GM12878 (cell line): ENCODE results near the gene CNPY1. TPM values are rescaled to one million over a fixed set of nuclear protein-coding genes. Genes with fewer than 3 reads are reported as not detected.

ENCODE experiments used
- ATAC-seq: fragments of 200-7000 bp; cut with Tn5 transposase; 3 replicates; pipeline ENCODE4 v1.9.1; 2020; ENCODE audit warnings: mild to moderate bottlenecking, moderate library complexity
- BruUV-seq: library from RNA; stranded (reverse); fragments of 400-500 nt; replicated peaks from 2 replicates; lab custom pipeline; 2021; lab: Mats Ljungman, UMichigan
- CTCF ChIA-PET: fragments of 300-600 bp; sonication (Branson Sonifier 250); formaldehyde crosslinking; extraction: SDS; loops from one replicate; lab custom pipeline; 2021; ENCODE audit warnings: inconsistent platforms; lab: Yijun Ruan, JAX
- POLR2A ChIA-PET: fragments of 350-600 bp; formaldehyde crosslinking; extraction: SDS; loops from one replicate; lab custom pipeline; 2021; ENCODE audit warnings: inconsistent platforms; lab: Charles Lee
- RAD21 ChIA-PET: fragments of 300-600 bp; sonication (Branson Sonifier 250); formaldehyde crosslinking; loops from one replicate; lab custom pipeline; 2023; ENCODE audit warnings: antibody characterized with exemption; ENCODE audit not compliant: unreplicated experiment; lab: Charles Lee
- SMC1A ChIA-PET: fragments of 300-600 bp; sonication (Branson Sonifier 250); formaldehyde crosslinking; loops from one replicate; lab custom pipeline; 2023; ENCODE audit not compliant: unreplicated experiment, uncharacterized antibody; lab: Charles Lee
- DNase-seq: peaks from one replicate; pipeline ENCODE4 v3.0.0-alpha.2; 2011; ENCODE audit warnings: low read depth, low spot score
- FAIRE-seq: peaks from 3 replicates; lab custom pipeline; 2011; peaks lifted over from hg19 to GRCh38; lab: Jason Lieb, UNC
- H2AFZ ChIP-seq: 2 replicates; pipeline ENCODE4 v1.6.0; 2011; ENCODE audit warnings: low read depth, low read length, control low read depth; ENCODE audit not compliant: control insufficient read depth
- H3K27ac ChIP-seq: 2 replicates; pipeline ENCODE4 v1.5.1; 2011; ENCODE audit warnings: control low read depth; ENCODE audit not compliant: control insufficient read depth, insufficient read depth
- H3K27me3 ChIP-seq, 2 experiments: replicated peaks in 1 of 2; 2 replicates each; pipeline versions ENCODE4 v1.6.0 to v1.6.1; 2011; ENCODE audit warnings: low read length in 1 of 2; ENCODE audit not compliant: control insufficient read depth in 2 of 2, insufficient read depth in 2 of 2
- H3K36me3 ChIP-seq, 2 experiments: 2 replicates each; pipeline ENCODE4 v1.5.1; 2011; ENCODE audit warnings: low read length in 1 of 2; ENCODE audit not compliant: control insufficient read depth in 2 of 2, insufficient read depth in 2 of 2
- H3K4me1 ChIP-seq: 2 replicates; pipeline ENCODE4 v1.6.1; 2011; ENCODE audit warnings: mild to moderate bottlenecking, low read length, moderate library complexity, mixed read lengths; ENCODE audit not compliant: control insufficient read depth, insufficient read depth
- H3K4me2 ChIP-seq: 2 replicates; pipeline ENCODE4 v1.6.0; 2011; ENCODE audit warnings: control low read depth; ENCODE audit not compliant: control insufficient read depth, insufficient read depth
- H3K4me3 ChIP-seq: fragments of 200-600 bp; sonication (generic); 2 replicates; pipeline ENCODE4 v1.5.1; 2016
- H3K79me2 ChIP-seq: 2 replicates; pipeline ENCODE4 v1.6.0; 2011; ENCODE audit warnings: low read length; ENCODE audit not compliant: control insufficient read depth, insufficient read depth
- H3K9ac ChIP-seq: 2 replicates; pipeline ENCODE4 v1.8.0; 2011; ENCODE audit warnings: low read length, control low read depth, mixed read lengths; ENCODE audit not compliant: control insufficient read depth, insufficient read depth
- H3K9me3 ChIP-seq: replicated peaks from 3 replicates; pipeline ENCODE4 v1.5.1; 2011; ENCODE audit warnings: mild to moderate bottlenecking, low read length; ENCODE audit not compliant: control insufficient read depth, insufficient read depth
- H4K20me1 ChIP-seq: 2 replicates; pipeline ENCODE4 v1.6.0; 2011; ENCODE audit not compliant: control insufficient read depth, insufficient read depth
- E2F8 ChIP-seq: fragments of 450-650 bp; IDR thresholded peaks from 2 replicates; pipeline ENCODE4 v1.6.1; 2018; ENCODE audit warnings: mild to moderate bottlenecking, low read depth, moderate library complexity; ENCODE audit not compliant: partially characterized antibody
- ETV6 ChIP-seq, 2 experiments: fragments of 450-650 bp in 1 of 2; IDR thresholded peaks in 1 of 2; conservative IDR thresholded peaks in 1 of 2; 2 replicates each; pipeline ENCODE4 v1.6.1; 2014; ENCODE audit warnings: antibody characterized with exemption in 1 of 2, borderline replicate concordance in 1 of 2, low read depth in 1 of 2, mild to moderate bottlenecking in 1 of 2, moderate library complexity in 1 of 2
- GABPA ChIP-seq: IDR thresholded peaks from 2 replicates; pipeline ENCODE4 v1.6.1; 2014; ENCODE audit warnings: antibody characterized with exemption, low read depth, mild to moderate bottlenecking, inconsistent platforms
- IKZF1 ChIP-seq: fragments of 450-650 bp; conservative IDR thresholded peaks from 2 replicates; pipeline ENCODE4 v1.6.1; 2017; ENCODE audit warnings: antibody characterized with exemption, mild to moderate bottlenecking
- RELB ChIP-seq: fragments of 450-650 bp; IDR thresholded peaks from 2 replicates; pipeline ENCODE4 v1.6.1; 2017; ENCODE audit warnings: low read depth, mild to moderate bottlenecking, moderate library complexity
- WGBS: methylation state at CpG from one replicate; pipeline ENCODE4 v1.1.6; 2016; ENCODE audit warnings: low lambda C conversion rate; ENCODE audit not compliant: insufficient replicate concordance, insufficient coverage; ENCODE audit errors: missing lambda C conversion rate; 5-methylcytosine and 5-hydroxymethylcytosine counted together
- in situ Hi-C: fragments of 300-500 bp; cut with MboI; formaldehyde crosslinking; loops from 9 replicates; pipeline ENCODE4 v1.14.3; 2018; ENCODE audit warnings: mixed read lengths
- intact Hi-C: fragments of 100-400 bp; cut with micrococcal nuclease; formaldehyde crosslinking; loops from one replicate; pipeline ENCODE4 v1.14.2; 2022; ENCODE audit not compliant: unreplicated experiment
- polyA plus RNA-seq, 11 experiments: library from polyadenylated mRNA; depleted of rRNA in 4 of 11; unstranded in 6 of 11; stranded (reverse) in 5 of 11; fragments of >200 nt; fragmentation: Nextera tagmentation in 4 of 11; fragmentation: Illumina TruSeq in 1 of 11; extraction: Ambion mirVana in 4 of 11; extraction: Trizol in 1 of 11; gene quantifications; 1 replicate in 1 of 11; 2 replicates in 10 of 11; pipeline versions ENCODE4 v1.2.1 to v1.2.3, GENCODE V29; 2011 to 2016; ENCODE audit warnings: inconsistent platforms in 2 of 11, missing spikeins in 2 of 11, low read depth in 1 of 11
- total RNA-seq, 4 experiments: library from RNA; depleted of rRNA in 3 of 4; stranded (reverse); fragments of >200 nt in 3 of 4; fragmentation: Illumina TruSeq in 1 of 4; extraction: Trizol in 1 of 4; gene quantifications; 2 replicates each; pipeline versions ENCODE4 v1.2.1 to v1.2.3, GENCODE V29; 2013 to 2021
- TF ChIP-seq, protein P1 (sequence below): fragments of 450-650 bp; formaldehyde crosslinking; IDR thresholded peaks from 2 replicates; pipeline ENCODE4 v1.4.0; 2022; ENCODE audit warnings: mild to moderate bottlenecking, moderate library complexity

CNPY1 gene
- total and polyA plus RNA-seq, 10 of the 15 experiments (the other 5 are each of a cell fraction or from before 2014, with no cell fraction given), result not detected

DNA sequence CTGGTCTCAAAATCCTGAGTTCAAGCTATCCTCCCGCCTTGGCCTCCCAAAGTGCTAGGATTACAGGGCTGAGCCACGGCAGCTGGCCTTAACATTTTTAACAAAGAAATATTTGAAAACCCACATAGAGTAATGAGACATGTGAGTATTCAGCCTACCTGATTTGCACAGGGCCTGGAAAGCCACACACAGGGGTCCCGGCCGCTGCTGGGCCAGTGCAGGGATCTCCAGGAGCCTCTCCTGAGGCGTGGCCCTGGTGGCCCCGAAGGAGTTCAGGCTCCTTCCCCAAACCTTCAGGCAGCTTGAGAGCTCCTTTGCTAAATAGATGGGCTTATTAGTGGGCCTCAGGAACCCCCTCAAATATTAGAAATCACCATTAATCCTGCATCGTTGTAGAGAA, 18.7 kb downstream of the CNPY1 start (continued):
- TF ChIP-seq E2F8, result no peak

DNA sequence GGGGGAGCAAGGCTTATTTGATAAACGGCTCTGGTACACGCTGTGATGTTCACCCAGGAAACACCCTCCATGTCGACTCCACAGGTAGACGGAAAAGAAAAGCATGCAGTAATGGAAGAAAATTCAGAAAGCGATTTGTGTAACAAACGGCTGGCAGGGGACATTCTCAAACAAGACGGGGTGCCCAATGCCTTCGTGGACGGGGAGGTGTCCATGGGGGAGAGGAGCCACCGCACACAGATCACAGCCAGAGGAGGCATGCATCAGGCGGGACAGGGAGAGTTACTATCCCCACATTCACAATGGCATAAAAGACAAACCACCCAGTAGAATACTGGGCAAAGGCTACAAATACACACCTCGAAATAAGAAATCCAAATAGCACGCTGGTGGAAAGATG, 20.1 kb downstream of the CNPY1 start:
- H2AFZ ChIP-seq, result no peak overlapping the region
- CTCF ChIA-PET, result no interaction called here
- no peaks in the 10 kb centered on the region; a peak in 1 of 4 replicates for H3K27me3 ChIP-seq
- ATAC-seq (no peak), FAIRE-seq (no peak), DNase-seq (no peak)
- POLR2A ChIA-PET, result no interaction called here
- H3K27ac ChIP-seq, result no peak overlapping the region
- H3K9me3 ChIP-seq, result no peaks in the 10 kb centered on the region
- SMC1A ChIA-PET, result no interaction called here
- BruUV-seq, result no TSS peak
- no peak overlapping the region for H3K4me3 ChIP-seq
- intact Hi-C loops, result no loop called here
- no peak overlapping the region for H3K4me2 ChIP-seq
- no peaks in the 10 kb centered on the region for H3K36me3 ChIP-seq
- no peak overlapping the region for H3K9ac ChIP-seq
- in situ Hi-C loops, result no loop called here
- H3K79me2 ChIP-seq, result no peaks in the 10 kb centered on the region
- RAD21 ChIA-PET, result no interaction called here
- no peaks in the 10 kb centered on the region for H4K20me1 ChIP-seq
- no peaks in the 10 kb centered on the region for H3K4me1 ChIP-seq
- TF ChIP-seq ETV6 (conservative IDR thresholded peaks at IDR 0.05 in 1 of 2, IDR thresholded peaks at IDR 0.05 in 1 of 2; ENCODE audit: borderline replicate concordance in 1 of 2, low read depth in 1 of 2) (no peak), RELB (no peak), GABPA (no peak), IKZF1 (no peak)
- TF ChIP-seq, protein P1, sequence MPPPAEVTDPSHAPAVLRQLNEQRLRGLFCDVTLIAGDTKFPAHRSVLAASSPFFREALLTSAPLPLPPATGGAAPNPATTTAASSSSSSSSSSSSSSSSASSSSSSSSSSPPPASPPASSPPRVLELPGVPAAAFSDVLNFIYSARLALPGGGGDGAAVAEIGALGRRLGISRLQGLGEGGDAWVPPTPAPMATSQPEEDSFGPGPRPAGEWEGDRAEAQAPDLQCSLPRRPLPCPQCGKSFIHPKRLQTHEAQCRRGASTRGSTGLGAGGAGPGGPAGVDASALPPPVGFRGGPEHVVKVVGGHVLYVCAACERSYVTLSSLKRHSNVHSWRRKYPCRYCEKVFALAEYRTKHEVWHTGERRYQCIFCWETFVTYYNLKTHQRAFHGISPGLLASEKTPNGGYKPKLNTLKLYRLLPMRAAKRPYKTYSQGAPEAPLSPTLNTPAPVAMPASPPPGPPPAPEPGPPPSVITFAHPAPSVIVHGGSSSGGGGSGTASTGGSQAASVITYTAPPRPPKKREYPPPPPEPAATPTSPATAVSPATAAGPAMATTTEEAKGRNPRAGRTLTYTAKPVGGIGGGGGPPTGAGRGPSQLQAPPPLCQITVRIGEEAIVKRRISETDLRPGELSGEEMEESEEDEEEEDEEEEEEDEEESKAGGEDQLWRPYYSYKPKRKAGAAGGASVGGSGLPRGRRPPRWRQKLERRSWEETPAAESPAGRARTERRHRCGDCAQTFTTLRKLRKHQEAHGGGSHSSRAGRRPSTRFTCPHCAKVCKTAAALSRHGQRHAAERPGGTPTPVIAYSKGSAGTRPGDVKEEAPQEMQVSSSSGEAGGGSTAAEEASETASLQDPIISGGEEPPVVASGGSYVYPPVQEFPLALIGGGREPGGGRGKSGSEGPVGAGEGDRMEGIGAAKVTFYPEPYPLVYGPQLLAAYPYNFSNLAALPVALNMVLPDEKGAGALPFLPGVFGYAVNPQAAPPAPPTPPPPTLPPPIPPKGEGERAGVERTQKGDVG (CRISPR knock-in tag), result no peak
- 24% methylated on average over 13 of the region's 13 CpGs for WGBS
